Stimulated activated CD8-positive, alpha-beta memory T cell treated with anti-CD3 and anti-CD28 coated beads, Interleukin-4, amount 100 ng/mL, for 48 hours (primary cell): Measurements from ENCODE around the gene COL11A2.
A peak's percentile ranks its signal among the peaks of the same experiment; 100 is the strongest.

Experiments
- DNase-seq: peaks from one replicate; pipeline ENCODE4 v3.0.0-alpha.2; 2020

COL11A2 gene

GRCh38 chr6:33171016-33171879, 21.0 kb downstream of the COL11A2 start:
- no peak for DNase-seq

GRCh38 chr6:33170176-33171015, 21.9 kb downstream of the COL11A2 start:
- no peak for DNase-seq

- DNase-seq: no peak
These were observed 22.7 kb downstream of the COL11A2 start for GRCh38 chr6:33169291-33170175.

- no peak for DNase-seq
These were observed 23.6 kb downstream of the COL11A2 start for GRCh38 chr6:33168639-33169038.

- no peak for DNase-seq
These were observed 24.0 kb downstream of the COL11A2 start for GRCh38 chr6:33168284-33168601.

- no peak for DNase-seq
These were observed 24.6 kb downstream of the COL11A2 start for GRCh38 chr6:33167374-33168283.

- no peak for DNase-seq
These were observed 25.5 kb downstream of the COL11A2 start for GRCh38 chr6:33166811-33167210.

GRCh38 chr6:33166363-33166762, 25.9 kb downstream of the COL11A2 start:
- no peak for DNase-seq

- no peak for DNase-seq
These were observed 26.5 kb downstream of the COL11A2 start for GRCh38 chr6:33165581-33166258.

GRCh38 chr6:33164665-33165373, 27.4 kb downstream of the COL11A2 start:
- DNase-seq: no peak

- DNase-seq: no peak
These were observed 28.1 kb downstream of the COL11A2 start for GRCh38 chr6:33164176-33164575.

GRCh38 chr6:33163540-33163939, 28.7 kb downstream of the COL11A2 start:
- DNase-seq: no peak

GRCh38 chr6:33161354-33162331, 30.6 kb downstream of the COL11A2 start:
- peak; percentile 92 for DNase-seq

- no peak for DNase-seq
These were observed 31.4 kb downstream of the COL11A2 start for GRCh38 chr6:33160728-33161344.

- no peak for DNase-seq
These were observed 32.2 kb downstream of the COL11A2 start for GRCh38 chr6:33160096-33160495.

GRCh38 chr6:33156964-33157363, 35.3 kb downstream of the COL11A2 start:
- DNase-seq: no peak

GRCh38 chr6:33156561-33156960, 35.7 kb downstream of the COL11A2 start:
- DNase-seq: no peak

- DNase-seq: no peak
These were observed 37.9 kb downstream of the COL11A2 start for GRCh38 chr6:33154349-33154748.

GRCh38 chr6:33151050-33151449, 41.2 kb downstream of the COL11A2 start:
- no peak for DNase-seq
